22Rv1 (cell line): Measurements from ENCODE around the gene WNT7A.

Source experiments
- ZFX ChIP-seq: fragments of 450-650 bp; IDR thresholded peaks from 2 replicates; pipeline ENCODE4 v1.6.1; 2017; ENCODE audit warnings: antibody characterized with exemption, borderline replicate concordance
- TF ChIP-seq, protein P1 (sequence below): fragments of 450-650 bp; IDR thresholded peaks from 2 replicates; pipeline ENCODE4 v1.5.1; 2017; ENCODE audit warnings: mild to moderate bottlenecking

GRCh38 chr3:13767030-13767429 is 112.8 kb downstream of the WNT7A start:
- TF ChIP-seq, protein P1, sequence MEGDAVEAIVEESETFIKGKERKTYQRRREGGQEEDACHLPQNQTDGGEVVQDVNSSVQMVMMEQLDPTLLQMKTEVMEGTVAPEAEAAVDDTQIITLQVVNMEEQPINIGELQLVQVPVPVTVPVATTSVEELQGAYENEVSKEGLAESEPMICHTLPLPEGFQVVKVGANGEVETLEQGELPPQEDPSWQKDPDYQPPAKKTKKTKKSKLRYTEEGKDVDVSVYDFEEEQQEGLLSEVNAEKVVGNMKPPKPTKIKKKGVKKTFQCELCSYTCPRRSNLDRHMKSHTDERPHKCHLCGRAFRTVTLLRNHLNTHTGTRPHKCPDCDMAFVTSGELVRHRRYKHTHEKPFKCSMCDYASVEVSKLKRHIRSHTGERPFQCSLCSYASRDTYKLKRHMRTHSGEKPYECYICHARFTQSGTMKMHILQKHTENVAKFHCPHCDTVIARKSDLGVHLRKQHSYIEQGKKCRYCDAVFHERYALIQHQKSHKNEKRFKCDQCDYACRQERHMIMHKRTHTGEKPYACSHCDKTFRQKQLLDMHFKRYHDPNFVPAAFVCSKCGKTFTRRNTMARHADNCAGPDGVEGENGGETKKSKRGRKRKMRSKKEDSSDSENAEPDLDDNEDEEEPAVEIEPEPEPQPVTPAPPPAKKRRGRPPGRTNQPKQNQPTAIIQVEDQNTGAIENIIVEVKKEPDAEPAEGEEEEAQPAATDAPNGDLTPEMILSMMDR, result no peak
- TF ChIP-seq ZFX, result no peak
